ENCODE measurements around the gene LRPPRC. TPM values are rescaled to one million over a fixed set of nuclear protein-coding genes. Genes with fewer than 3 reads are reported as not detected.
"Not testable (repeated sequence)": the region's sequence is repeated elsewhere in the genome, so short reads cannot be mapped to it uniquely, and the experiment has no call there.

Gene LRPPRC
- total and polyA plus RNA-seq, 2 donors from 2014 or later = 66.2 to 71.3 TPM

DNA sequence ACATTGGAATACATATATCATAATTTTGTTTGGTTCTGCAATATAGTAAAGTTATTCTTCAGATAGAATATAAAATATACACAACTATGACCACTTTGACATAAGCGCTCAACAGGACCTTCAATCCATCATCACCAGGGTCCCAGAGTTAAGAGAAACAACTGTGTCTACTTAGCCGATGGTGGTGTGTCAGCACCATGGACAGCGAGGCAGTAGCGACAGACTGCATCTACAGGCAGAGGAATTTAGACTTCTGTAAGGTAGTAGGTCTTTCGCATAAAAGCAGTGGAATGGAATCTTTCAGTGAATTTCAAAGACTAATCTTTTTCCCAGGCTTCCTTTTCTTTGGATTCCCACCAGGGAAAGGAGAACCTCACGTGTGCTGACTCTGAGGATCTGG is 20.5 kb upstream of the LRPPRC start:
- TF ChIP-seq, protein P1, sequence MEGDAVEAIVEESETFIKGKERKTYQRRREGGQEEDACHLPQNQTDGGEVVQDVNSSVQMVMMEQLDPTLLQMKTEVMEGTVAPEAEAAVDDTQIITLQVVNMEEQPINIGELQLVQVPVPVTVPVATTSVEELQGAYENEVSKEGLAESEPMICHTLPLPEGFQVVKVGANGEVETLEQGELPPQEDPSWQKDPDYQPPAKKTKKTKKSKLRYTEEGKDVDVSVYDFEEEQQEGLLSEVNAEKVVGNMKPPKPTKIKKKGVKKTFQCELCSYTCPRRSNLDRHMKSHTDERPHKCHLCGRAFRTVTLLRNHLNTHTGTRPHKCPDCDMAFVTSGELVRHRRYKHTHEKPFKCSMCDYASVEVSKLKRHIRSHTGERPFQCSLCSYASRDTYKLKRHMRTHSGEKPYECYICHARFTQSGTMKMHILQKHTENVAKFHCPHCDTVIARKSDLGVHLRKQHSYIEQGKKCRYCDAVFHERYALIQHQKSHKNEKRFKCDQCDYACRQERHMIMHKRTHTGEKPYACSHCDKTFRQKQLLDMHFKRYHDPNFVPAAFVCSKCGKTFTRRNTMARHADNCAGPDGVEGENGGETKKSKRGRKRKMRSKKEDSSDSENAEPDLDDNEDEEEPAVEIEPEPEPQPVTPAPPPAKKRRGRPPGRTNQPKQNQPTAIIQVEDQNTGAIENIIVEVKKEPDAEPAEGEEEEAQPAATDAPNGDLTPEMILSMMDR (IDR thresholded peaks at IDR 0.05; ENCODE audit: borderline replicate concordance, extremely low read depth, insufficient read depth) = no peak
- no peaks in the 10 kb centered on the region for H3K9me3 ChIP-seq (ENCODE audit: control insufficient read depth in 2 of 3, insufficient read depth in 1 of 3, low read length in 3 of 3)
- no peak overlapping the region for H3K9ac ChIP-seq (ENCODE audit: low read length in 3 of 3)
- intact Hi-C loops (cut with DNase I) = no loop called here
- no peak for FAIRE-seq
- H3K27ac ChIP-seq (ENCODE audit: low read depth in 2 of 2, low read length in 2 of 2) = no peak overlapping the region
- H3K27me3 ChIP-seq (ENCODE audit: control insufficient read depth, insufficient read depth, low read length) = no peaks in the 10 kb centered on the region
- H3K36me3 ChIP-seq (ENCODE audit: control insufficient read depth in 2 of 3, insufficient read depth in 3 of 3, low read length in 3 of 3) = no peaks in the 10 kb centered on the region
- DNase-seq = peak in 4 of 5 donors; percentile 73 to 88 (median 82)
- no peaks in the 10 kb centered on the region for H3K4me1 ChIP-seq (ENCODE audit: control insufficient read depth in 2 of 3, insufficient read depth in 2 of 3, low read depth in 1 of 3, low read length in 3 of 3)
- H3K4me3 ChIP-seq (ENCODE audit: low read length in 3 of 3) = no peak overlapping the region

DNA sequence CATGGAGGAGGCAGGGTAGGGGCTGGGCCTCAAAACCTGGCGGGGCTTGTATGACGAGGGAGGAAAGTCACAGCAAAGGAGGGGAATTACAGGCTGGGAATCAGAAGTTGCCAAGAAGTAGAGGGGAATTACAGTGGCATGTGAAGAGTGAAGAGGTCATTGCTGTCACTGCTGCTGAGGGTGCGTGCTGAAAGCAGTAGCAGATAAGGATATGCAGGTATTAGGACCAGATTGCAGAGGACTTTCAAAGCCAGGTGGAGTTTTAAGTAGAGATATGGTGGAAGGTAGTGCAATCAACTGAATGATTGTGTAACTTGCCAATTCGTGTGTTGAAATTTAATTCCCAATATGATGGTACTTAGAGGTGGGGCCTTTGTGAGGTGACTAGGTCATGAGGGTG is 19.4 kb upstream of the LRPPRC start:
- no peak overlapping the region for H3K27ac ChIP-seq (ENCODE audit: low read depth in 2 of 2, low read length in 2 of 2)
- no peaks in the 10 kb centered on the region for H3K9me3 ChIP-seq (ENCODE audit: control insufficient read depth in 2 of 3, insufficient read depth in 1 of 3, low read length in 3 of 3)
- FAIRE-seq (no peak), DNase-seq (no peak)
- TF ChIP-seq, protein P1 (IDR thresholded peaks at IDR 0.05; ENCODE audit: borderline replicate concordance, extremely low read depth, insufficient read depth) = no peak
- H3K36me3 ChIP-seq (ENCODE audit: control insufficient read depth in 2 of 3, insufficient read depth in 3 of 3, low read length in 3 of 3) = no peaks in the 10 kb centered on the region
- H3K9ac ChIP-seq (ENCODE audit: low read length in 3 of 3) = no peak overlapping the region
- no peaks in the 10 kb centered on the region for H3K4me1 ChIP-seq (ENCODE audit: control insufficient read depth in 2 of 3, insufficient read depth in 2 of 3, low read depth in 1 of 3, low read length in 3 of 3)
- intact Hi-C loops (cut with DNase I) = no loop called here
- no peaks in the 10 kb centered on the region for H3K27me3 ChIP-seq (ENCODE audit: control insufficient read depth, insufficient read depth, low read length)
- no peak overlapping the region for H3K4me3 ChIP-seq (ENCODE audit: low read length in 3 of 3)

GRCh38 chr2:44013205-44013604 is 17.4 kb upstream of the LRPPRC start:
- FAIRE-seq; H3K27ac ChIP-seq (ENCODE audit: low read depth in 2 of 2, low read length in 2 of 2); H3K27me3 ChIP-seq (ENCODE audit: control insufficient read depth, insufficient read depth, low read length); H3K9me3 ChIP-seq (ENCODE audit: control insufficient read depth in 2 of 3, insufficient read depth in 1 of 3, low read length in 3 of 3); H3K4me3 ChIP-seq (ENCODE audit: low read length in 3 of 3); intact Hi-C loops (cut with DNase I); H3K4me1 ChIP-seq (ENCODE audit: control insufficient read depth in 2 of 3, insufficient read depth in 2 of 3, low read depth in 1 of 3, low read length in 3 of 3); H3K9ac ChIP-seq (ENCODE audit: low read length in 3 of 3); H3K36me3 ChIP-seq (ENCODE audit: control insufficient read depth in 2 of 3, insufficient read depth in 3 of 3, low read length in 3 of 3); DNase-seq: not testable (repeated sequence)

DNA sequence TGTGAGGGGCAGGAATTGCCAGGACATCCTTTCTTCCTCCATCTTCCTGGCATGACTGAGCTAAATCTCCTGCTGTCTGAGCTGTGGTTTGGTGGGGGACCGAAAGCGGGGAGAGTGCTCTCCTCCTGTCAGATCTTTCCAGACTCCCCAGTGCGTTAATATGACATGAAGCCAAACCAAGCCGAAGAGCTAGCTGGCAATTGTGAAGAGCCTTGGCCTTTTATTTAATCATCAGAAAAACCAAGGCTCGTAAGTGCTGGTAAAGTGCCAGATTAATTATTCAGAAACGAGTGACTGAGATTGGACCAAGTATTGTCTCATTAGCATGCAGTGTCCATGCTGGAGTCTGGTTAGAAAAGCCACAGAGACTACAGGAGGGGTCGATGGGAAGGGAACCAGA is 14.5 kb upstream of the LRPPRC start:
- no peaks in the 10 kb centered on the region for H3K27me3 ChIP-seq (ENCODE audit: control insufficient read depth, insufficient read depth, low read length)
- no peaks in the 10 kb centered on the region for H3K9me3 ChIP-seq (ENCODE audit: control insufficient read depth in 2 of 3, insufficient read depth in 1 of 3, low read length in 3 of 3)
- no peaks in the 10 kb centered on the region for H3K36me3 ChIP-seq (ENCODE audit: control insufficient read depth in 2 of 3, insufficient read depth in 3 of 3, low read length in 3 of 3)
- DNase-seq (no peak), FAIRE-seq (no peak)
- H3K4me3 ChIP-seq (ENCODE audit: low read length in 3 of 3) = no peak overlapping the region
- TF ChIP-seq, protein P1 (IDR thresholded peaks at IDR 0.05; ENCODE audit: borderline replicate concordance, extremely low read depth, insufficient read depth) = no peak
- H3K4me1 ChIP-seq (ENCODE audit: control insufficient read depth in 2 of 3, insufficient read depth in 2 of 3, low read depth in 1 of 3, low read length in 3 of 3) = no peaks in the 10 kb centered on the region
- no peak overlapping the region for H3K27ac ChIP-seq (ENCODE audit: low read depth in 2 of 2, low read length in 2 of 2)
- intact Hi-C loops (cut with DNase I) = no loop called here
- H3K9ac ChIP-seq (ENCODE audit: low read length in 3 of 3) = no peak overlapping the region

Data from kidney (tissue), 14 donors.